NCI-H2029 (cell line): ENCODE results near the gene EPB42.

Source experiments
- DNase-seq: peaks from one replicate; lab custom pipeline; 2025; lab: John Stamatoyannopoulos, UW

The EPB42 gene

GRCh38 chr15:43220991-43221403 is at the start of gene EPB42:
EPB42 (minus strand) TSS chr15:43221018; CDS start chr15:43220825, 193 bp downstream.
- no peak for DNase-seq

- DNase-seq: no peak
These were observed 49.4 kb upstream of the EPB42 start for GRCh38 chr15:43270113-43270665.

GRCh38 chr15:43268111-43269105 is 47.6 kb upstream of the EPB42 start:
- DNase-seq: no peak

GRCh38 chr15:43267439-43267838 is 46.6 kb upstream of the EPB42 start:
- no peak for DNase-seq

- DNase-seq: no peak
These were observed 46.0 kb upstream of the EPB42 start, which contains the start of gene TGM5 for GRCh38 chr15:43266834-43267233. TGM5 (minus strand) TSS chr15:43266928; CDS start chr15:43266849, 79 bp downstream.

GRCh38 chr15:43266386-43266785 is 45.6 kb upstream of the EPB42 start:
- no peak for DNase-seq

- no peak for DNase-seq
These were observed 39.3 kb upstream of the EPB42 start for GRCh38 chr15:43260011-43260615.

GRCh38 chr15:43258781-43259180 is 38.0 kb upstream of the EPB42 start:
- no peak for DNase-seq

- DNase-seq: no peak
These were observed 35.5 kb upstream of the EPB42 start for GRCh38 chr15:43256341-43256740.

- DNase-seq: no peak
These were observed 34.6 kb upstream of the EPB42 start for GRCh38 chr15:43255376-43255775.

- no peak for DNase-seq
These were observed 32.9 kb upstream of the EPB42 start for GRCh38 chr15:43253431-43254403.

- DNase-seq: no peak
These were observed 31.0 kb upstream of the EPB42 start for GRCh38 chr15:43251871-43252250.

GRCh38 chr15:43251185-43251870 is 30.5 kb upstream of the EPB42 start:
- DNase-seq: no peak

GRCh38 chr15:43250785-43251184 is 30.0 kb upstream of the EPB42 start:
- no peak for DNase-seq

- no peak for DNase-seq
These were observed 28.9 kb upstream of the EPB42 start for GRCh38 chr15:43249699-43250203.

- no peak for DNase-seq
These were observed 28.4 kb upstream of the EPB42 start for GRCh38 chr15:43249236-43249635.

GRCh38 chr15:43246261-43246774 is 25.5 kb upstream of the EPB42 start:
- DNase-seq: no peak

- no peak for DNase-seq
These were observed 23.3 kb upstream of the EPB42 start for GRCh38 chr15:43244092-43244491.

- DNase-seq: no peak
These were observed 22.3 kb upstream of the EPB42 start for GRCh38 chr15:43243020-43243645.

GRCh38 chr15:43242616-43243015 is 21.8 kb upstream of the EPB42 start:
- no peak for DNase-seq
